Stimulated activated naive B cell treated with anti-CD40 and anti-IgM and Interleukin-4, amounts not matched to agents 10 μg/mL and 1 μg/mL and 100 μg/mL, for 72 hours (primary cell): ENCODE results near the gene CFAP92.
"Not testable (repeated sequence)": the region's sequence is repeated elsewhere in the genome, so short reads cannot be mapped to it uniquely, and the experiment has no call there.

ENCODE experiments used
- ATAC-seq, 2 donors: fragments of 150-1000 bp; cut with Tn5 transposase; replicated peaks; 2 replicates each; pipeline ENCODE4 v1.10.0; 2021; ENCODE audit warnings: moderate library complexity in 1 of 2
- DNase-seq: peaks from one replicate; pipeline ENCODE4 v3.0.0; 2021
- H3K27ac Mint-ChIP-seq: one replicate; pipeline ENCODE4 v1.8.0; 2022; ENCODE audit warnings: mild to moderate bottlenecking, mixed read lengths
- H3K27me3 Mint-ChIP-seq, 2 donors: one replicate each; pipeline ENCODE4 v1.8.0; 2022; ENCODE audit warnings: mixed read lengths in 2 of 2
- H3K36me3 Mint-ChIP-seq, 2 donors: one replicate each; pipeline ENCODE4 v1.8.0; 2022; ENCODE audit warnings: mixed read lengths in 2 of 2, mild to moderate bottlenecking in 1 of 2
- H3K4me1 Mint-ChIP-seq, 2 donors: one replicate each; pipeline ENCODE4 v1.8.0; 2022; ENCODE audit warnings: mixed read lengths in 2 of 2, mild to moderate bottlenecking in 1 of 2
- H3K4me3 Mint-ChIP-seq, 2 donors: one replicate each; pipeline ENCODE4 v1.8.0; 2022; ENCODE audit warnings: mild to moderate bottlenecking in 2 of 2, mixed read lengths in 2 of 2, moderate library complexity in 1 of 2
- H3K9me3 Mint-ChIP-seq, 2 donors: one replicate each; pipeline ENCODE4 v1.8.0; 2022; ENCODE audit warnings: mixed read lengths in 2 of 2, mild to moderate bottlenecking in 1 of 2

CFAP92 gene

GRCh38 chr3:128933922-128934253 is 60.0 kb downstream of the CFAP92 start:
- Mint-ChIP-seq H3K27ac (no peak overlapping the region), H3K9me3 (peaks cover 3 to 4% of the 10 kb centered on the region in 2 donors), H3K27me3 (peaks cover 0 to 14% of the 10 kb centered on the region in 2 donors), H3K4me3 (no peak overlapping the region), H3K36me3 (peaks cover 0 to 2% of the 10 kb centered on the region in 2 donors), H3K4me1 (no peaks in the 10 kb centered on the region)
- no peak for DNase-seq
- ATAC-seq: no peak

- Mint-ChIP-seq H3K27me3 (peaks cover 0 to 14% of the 10 kb centered on the region in 2 donors), H3K4me1 (no peaks in the 10 kb centered on the region), H3K9me3 (peaks cover 3 to 4% of the 10 kb centered on the region in 2 donors), H3K4me3 (no peak overlapping the region), H3K27ac (no peak overlapping the region), H3K36me3 (peaks cover 0 to 2% of the 10 kb centered on the region in 2 donors)
- ATAC-seq (no peak), DNase-seq (no peak)
Observed at GRCh38 chr3:128933213-128933921, 60.5 kb downstream of the CFAP92 start.

- no peak overlapping the region for H3K27ac Mint-ChIP-seq
- H3K27me3 Mint-ChIP-seq: peaks cover 0 to 14% of the 10 kb centered on the region in 2 donors
- no peak for ATAC-seq
- no peak overlapping the region for H3K4me3 Mint-ChIP-seq
- no peak for DNase-seq
- H3K9me3 Mint-ChIP-seq: peaks cover 3 to 4% of the 10 kb centered on the region in 2 donors
- H3K36me3 Mint-ChIP-seq: peaks cover 0 to 2% of the 10 kb centered on the region in 2 donors
- no peaks in the 10 kb centered on the region for H3K4me1 Mint-ChIP-seq
Observed at GRCh38 chr3:128932516-128933212, 61.2 kb downstream of the CFAP92 start.

GRCh38 chr3:128931046-128931445 is 62.8 kb downstream of the CFAP92 start:
- ATAC-seq: no peak
- Mint-ChIP-seq H3K4me1 (no peaks in the 10 kb centered on the region), H3K9me3 (peaks cover 8 to 13% of the 10 kb centered on the region in 2 donors), H3K27me3 (peaks cover 5 to 17% of the 10 kb centered on the region in 2 donors), H3K4me3 (no peak overlapping the region), H3K27ac (no peak overlapping the region), H3K36me3 (peaks cover 2 to 3% of the 10 kb centered on the region in 2 donors)
- DNase-seq: no peak

DNA sequence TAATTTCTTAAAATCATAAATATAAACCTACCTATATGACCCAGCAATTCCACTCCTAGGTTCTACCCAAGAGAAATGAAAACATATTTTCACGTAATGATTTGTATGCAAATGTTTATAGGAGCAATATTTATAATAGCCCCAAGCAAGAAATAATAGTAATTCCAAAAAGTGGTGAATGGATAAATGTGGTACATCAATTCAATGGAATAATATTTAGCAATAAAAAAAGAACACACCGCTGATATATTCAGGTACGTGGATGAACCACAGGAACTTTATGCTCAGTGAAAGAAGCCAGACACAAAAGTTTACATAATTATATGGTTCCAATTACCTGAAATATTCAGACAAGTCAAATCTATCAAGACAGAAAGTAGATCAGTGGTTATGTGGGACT is 64.5 kb downstream of the CFAP92 start:
- Mint-ChIP-seq H3K27ac (no peak overlapping the region), H3K36me3 (peaks cover 8 to 14% of the 10 kb centered on the region in 2 donors), H3K9me3 (peaks cover 11 to 24% of the 10 kb centered on the region in 2 donors), H3K4me1 (no peaks in the 10 kb centered on the region), H3K27me3 (peaks cover 5 to 17% of the 10 kb centered on the region in 2 donors), H3K4me3 (no peak overlapping the region)
- DNase-seq (no peak), ATAC-seq (no peak)

DNA sequence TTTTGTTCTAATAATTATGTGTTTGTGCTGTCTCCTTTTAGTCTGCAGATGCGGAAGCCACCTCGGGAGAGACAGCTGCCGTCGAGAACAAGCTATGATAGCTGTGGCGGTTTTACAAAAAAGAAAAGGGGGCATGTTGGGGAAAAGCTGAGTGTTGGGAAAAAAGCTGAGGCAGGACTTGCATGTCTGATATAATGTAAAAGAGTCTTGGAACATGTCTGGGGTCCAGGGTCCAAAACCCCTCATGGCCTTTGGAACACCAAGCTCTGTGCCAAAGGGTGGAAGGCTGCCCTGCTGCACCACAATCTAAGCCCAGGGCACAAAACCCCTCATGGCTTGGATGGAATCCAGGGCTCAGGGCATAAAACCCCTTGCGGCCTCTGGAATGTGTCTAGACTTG is 69.9 kb downstream of the CFAP92 start:
- H3K9me3 Mint-ChIP-seq: peaks cover 23 to 29% of the 10 kb centered on the region in 2 donors
- H3K27ac Mint-ChIP-seq, H3K27me3 Mint-ChIP-seq, DNase-seq, H3K4me3 Mint-ChIP-seq, ATAC-seq: not testable (repeated sequence)
- peaks cover 25 to 34% of the 10 kb centered on the region in 2 donors for H3K36me3 Mint-ChIP-seq
- peaks cover 7 to 17% of the 10 kb centered on the region in 2 donors for H3K4me1 Mint-ChIP-seq

- Mint-ChIP-seq H3K4me3 (no peak overlapping the region), H3K4me1 (peaks cover 7 to 17% of the 10 kb centered on the region in 2 donors), H3K27ac (no peak overlapping the region), H3K9me3 (peaks cover 23 to 29% of the 10 kb centered on the region in 2 donors), H3K27me3 (peaks cover 3 to 5% of the 10 kb centered on the region in 2 donors), H3K36me3 (peaks cover 27 to 38% of the 10 kb centered on the region in 2 donors)
- ATAC-seq: no peak
- no peak for DNase-seq
Observed at GRCh38 chr3:128923576-128923975, 70.3 kb downstream of the CFAP92 start.

GRCh38 chr3:128922804-128923459 is 70.9 kb downstream of the CFAP92 start:
- H3K27ac Mint-ChIP-seq: peak overlapping the region; percentile 37
- peaks cover 23 to 29% of the 10 kb centered on the region in 2 donors for H3K9me3 Mint-ChIP-seq
- ATAC-seq: peak; percentile 65 to 67
- no peak for DNase-seq
- peaks cover 31 to 44% of the 10 kb centered on the region in 2 donors for H3K36me3 Mint-ChIP-seq
- peak overlapping the region; percentile 4 to 43 for H3K4me3 Mint-ChIP-seq
- peaks cover 3 to 5% of the 10 kb centered on the region in 2 donors for H3K27me3 Mint-ChIP-seq
- peaks cover 7 to 17% of the 10 kb centered on the region in 2 donors for H3K4me1 Mint-ChIP-seq

- Mint-ChIP-seq H3K4me3 (no peak overlapping the region), H3K4me1 (peaks cover 12 to 30% of the 10 kb centered on the region in 2 donors), H3K27me3 (no peaks in the 10 kb centered on the region), H3K9me3 (peaks cover 14 to 18% of the 10 kb centered on the region in 2 donors), H3K27ac (no peak overlapping the region), H3K36me3 (peaks cover 46 to 60% of the 10 kb centered on the region in 2 donors)
- ATAC-seq: no peak
- no peak for DNase-seq
Observed at GRCh38 chr3:128919988-128920387, 73.9 kb downstream of the CFAP92 start.

GRCh38 chr3:128917291-128917690 is 76.6 kb downstream of the CFAP92 start:
- Mint-ChIP-seq H3K36me3 (peaks cover 49 to 67% of the 10 kb centered on the region in 2 donors), H3K9me3 (peaks cover 9 to 13% of the 10 kb centered on the region in 2 donors), H3K27me3 (no peaks in the 10 kb centered on the region), H3K4me3 (no peak overlapping the region), H3K27ac (no peak overlapping the region), H3K4me1 (peaks cover 6 to 12% of the 10 kb centered on the region in 2 donors)
- ATAC-seq: no peak
- no peak for DNase-seq

DNA sequence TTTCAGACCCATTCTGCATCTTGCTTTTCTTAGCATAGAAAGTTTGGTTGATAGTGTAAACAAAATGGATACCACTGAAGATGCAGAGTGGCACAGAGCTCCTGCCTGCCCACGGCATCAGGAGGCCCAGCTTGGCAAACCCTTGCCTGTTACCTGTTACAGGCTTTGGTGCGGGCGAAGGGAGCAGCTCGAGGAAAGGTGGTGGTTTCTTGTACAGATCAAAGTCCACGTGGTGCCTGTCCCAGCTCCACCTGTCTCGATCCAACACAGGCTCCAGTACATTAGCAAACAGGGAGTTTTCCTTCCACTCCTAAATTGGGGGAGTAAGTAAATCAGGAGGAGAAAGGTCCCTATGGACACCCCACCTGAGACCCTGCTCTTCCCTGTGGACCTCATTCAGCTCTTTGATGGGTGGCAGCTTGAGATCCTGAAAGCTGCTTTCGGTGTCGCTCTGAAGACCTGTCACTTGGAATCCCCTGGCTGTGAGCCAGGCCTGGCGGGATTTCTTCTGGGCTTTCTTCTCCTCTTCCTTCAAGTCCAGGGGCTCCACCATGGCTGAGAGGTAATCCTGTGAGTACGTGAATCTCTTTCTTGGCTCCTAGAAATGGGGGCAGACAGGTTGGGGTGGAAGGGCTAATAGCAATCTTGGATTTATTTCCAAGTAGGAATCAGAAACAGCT is 78.8 kb downstream of the CFAP92 start:
- H3K27ac Mint-ChIP-seq: peak overlapping the region; percentile 16
- peaks cover 6 to 12% of the 10 kb centered on the region in 2 donors for H3K4me1 Mint-ChIP-seq
- H3K27me3 Mint-ChIP-seq: no peaks in the 10 kb centered on the region
- DNase-seq (no peak), ATAC-seq (no peak)
- H3K36me3 Mint-ChIP-seq: peaks cover 53 to 68% of the 10 kb centered on the region in 2 donors
- peaks cover 0 to 3% of the 10 kb centered on the region in 2 donors for H3K9me3 Mint-ChIP-seq
- H3K4me3 Mint-ChIP-seq: no peak overlapping the region

GRCh38 chr3:128911911-128912310 is 82.0 kb downstream of the CFAP92 start:
- no peak for DNase-seq

DNA sequence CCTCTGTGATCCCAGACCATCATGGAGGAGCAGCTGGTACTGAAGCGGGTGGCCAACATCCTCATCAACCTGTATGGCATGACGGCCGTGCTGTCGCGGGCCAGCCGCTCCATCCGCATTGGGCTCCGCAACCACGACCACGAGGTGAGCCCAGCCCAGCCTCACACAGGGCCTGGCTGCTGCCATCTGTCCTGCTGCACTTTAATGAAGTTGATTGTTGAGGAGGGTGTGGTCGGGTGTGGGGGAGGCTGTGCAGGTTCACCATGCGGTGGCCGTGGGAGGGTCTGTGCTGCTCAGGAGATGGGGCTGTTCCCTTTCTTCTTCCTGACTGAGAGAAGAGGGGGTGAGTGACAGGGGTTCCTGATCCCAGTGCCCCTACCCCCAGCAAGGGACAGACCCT is 83.9 kb downstream of the CFAP92 start:
- ATAC-seq: no peak
- Mint-ChIP-seq H3K27ac (no peak overlapping the region), H3K4me1 (no peaks in the 10 kb centered on the region), H3K9me3 (no peaks in the 10 kb centered on the region), H3K36me3 (peaks cover 40 to 44% of the 10 kb centered on the region in 2 donors), H3K27me3 (no peaks in the 10 kb centered on the region), H3K4me3 (no peak overlapping the region)
- no peak for DNase-seq

More at GRCh38 chr3:128911911-128912310, 82.0 kb downstream of the CFAP92 start:
- Mint-ChIP-seq H3K27me3 (no peaks in the 10 kb centered on the region), H3K36me3 (peaks cover 33 to 44% of the 10 kb centered on the region in 2 donors), H3K27ac (peak overlapping the region; percentile 51), H3K9me3 (no peaks in the 10 kb centered on the region), H3K4me1 (peaks cover 4 to 6% of the 10 kb centered on the region in 2 donors), H3K4me3 (no peak overlapping the region)
- ATAC-seq: no peak

GRCh38 chr3:128908951-128909350 is 84.9 kb downstream of the CFAP92 start:
- ATAC-seq (no peak), DNase-seq (no peak)
- H3K4me3 Mint-ChIP-seq: no peak overlapping the region
- no peaks in the 10 kb centered on the region for H3K27me3 Mint-ChIP-seq
- peaks cover 48 to 51% of the 10 kb centered on the region in 2 donors for H3K36me3 Mint-ChIP-seq
- H3K4me1 Mint-ChIP-seq: peaks cover 0 to 5% of the 10 kb centered on the region in 2 donors
- no peak overlapping the region for H3K27ac Mint-ChIP-seq
- no peaks in the 10 kb centered on the region for H3K9me3 Mint-ChIP-seq
